Testis (tissue), 2 donors: Measurements from ENCODE around the gene PRMT3.

Experiments used
- POLR2A ChIP-seq: fragments of 450-650 bp; IDR thresholded peaks from one replicate; pipeline ENCODE4 v1.6.1; 2017; ENCODE audit warnings: antibody characterized with exemption, mild to moderate bottlenecking, moderate library complexity
- TF ChIP-seq, protein P1 (sequence below), 3 experiments: fragments of 450-650 bp in 2 of 3; fragments of 200-600 bp in 1 of 3; sonication (generic) in 1 of 3; IDR thresholded peaks; one replicate each; pipeline ENCODE4 v1.5.1; 2016 to 2019; ENCODE audit warnings: antibody characterized with exemption in 3 of 3, mild to moderate bottlenecking in 2 of 3, moderate library complexity in 1 of 3

DNA sequence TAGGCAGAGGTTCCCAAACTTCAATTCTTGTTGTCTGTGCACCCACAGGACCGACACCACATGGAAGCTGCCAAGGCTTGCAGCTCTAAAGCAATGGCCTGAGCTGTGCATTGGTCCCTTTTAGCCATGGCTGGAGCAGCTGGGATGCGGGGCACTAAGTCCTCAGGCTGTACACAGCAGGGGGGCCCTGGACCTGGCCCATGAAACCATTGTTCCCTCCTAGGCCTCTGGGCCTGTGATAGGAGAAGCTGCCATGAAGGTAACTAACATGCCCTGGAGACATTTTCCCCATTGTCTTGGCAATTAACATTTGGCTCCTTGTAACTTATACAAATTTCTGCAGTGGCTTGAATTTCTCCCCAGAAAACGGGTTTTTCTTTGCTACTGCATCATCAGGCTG lies 168.3 kb downstream of the PRMT3 start:
- TF ChIP-seq, protein P1, sequence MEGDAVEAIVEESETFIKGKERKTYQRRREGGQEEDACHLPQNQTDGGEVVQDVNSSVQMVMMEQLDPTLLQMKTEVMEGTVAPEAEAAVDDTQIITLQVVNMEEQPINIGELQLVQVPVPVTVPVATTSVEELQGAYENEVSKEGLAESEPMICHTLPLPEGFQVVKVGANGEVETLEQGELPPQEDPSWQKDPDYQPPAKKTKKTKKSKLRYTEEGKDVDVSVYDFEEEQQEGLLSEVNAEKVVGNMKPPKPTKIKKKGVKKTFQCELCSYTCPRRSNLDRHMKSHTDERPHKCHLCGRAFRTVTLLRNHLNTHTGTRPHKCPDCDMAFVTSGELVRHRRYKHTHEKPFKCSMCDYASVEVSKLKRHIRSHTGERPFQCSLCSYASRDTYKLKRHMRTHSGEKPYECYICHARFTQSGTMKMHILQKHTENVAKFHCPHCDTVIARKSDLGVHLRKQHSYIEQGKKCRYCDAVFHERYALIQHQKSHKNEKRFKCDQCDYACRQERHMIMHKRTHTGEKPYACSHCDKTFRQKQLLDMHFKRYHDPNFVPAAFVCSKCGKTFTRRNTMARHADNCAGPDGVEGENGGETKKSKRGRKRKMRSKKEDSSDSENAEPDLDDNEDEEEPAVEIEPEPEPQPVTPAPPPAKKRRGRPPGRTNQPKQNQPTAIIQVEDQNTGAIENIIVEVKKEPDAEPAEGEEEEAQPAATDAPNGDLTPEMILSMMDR (IDR thresholded peaks at IDR 0.05): no peak
- TF ChIP-seq POLR2A: no peak
